ENCODE results near the gene TGFB1.
"Not testable (repeated sequence)": the region's sequence is repeated elsewhere in the genome, so short reads cannot be mapped to it uniquely, and the experiment has no call there.

Gene TGFB1

GRCh38 chr19:41353466-41354342 lies at the start of gene TGFB1:
TGFB1 (minus strand) TSS chr19:41353922; CDS start chr19:41353044, 878 bp downstream.
- DNase-seq: no peak

GRCh38 chr19:41402010-41402409 lies 48.3 kb upstream of the TGFB1 start:
- no peak for DNase-seq

- DNase-seq: no peak
Measured at GRCh38 chr19:41401483-41401882, 47.8 kb upstream of the TGFB1 start.

- DNase-seq: no peak
Measured at GRCh38 chr19:41399525-41399924, 45.8 kb upstream of the TGFB1 start.

GRCh38 chr19:41399091-41399490 lies 45.4 kb upstream of the TGFB1 start:
- DNase-seq: no peak

- no peak for DNase-seq
Measured at GRCh38 chr19:41398598-41398997, 44.9 kb upstream of the TGFB1 start.

GRCh38 chr19:41398050-41398418 lies 44.3 kb upstream of the TGFB1 start:
- no peak for DNase-seq

GRCh38 chr19:41397086-41398049 lies 43.6 kb upstream of the TGFB1 start, which contains the start of the genes BCKDHA and EXOSC5:
BCKDHA (plus strand) TSS chr19:41397818; CDS start chr19:41397828, 10 bp downstream.
EXOSC5 (minus strand) TSS chr19:41397359; CDS start chr19:41397328, 31 bp downstream.
- DNase-seq: peak; percentile 94

GRCh38 chr19:41395355-41395754 lies 41.6 kb upstream of the TGFB1 start:
- DNase-seq: no peak

- no peak for DNase-seq
Measured at GRCh38 chr19:41392775-41393174, 39.1 kb upstream of the TGFB1 start.

- DNase-seq: no peak
Measured at GRCh38 chr19:41391618-41392017, 37.9 kb upstream of the TGFB1 start.

- no peak for DNase-seq
Measured at GRCh38 chr19:41386442-41386841, 32.7 kb upstream of the TGFB1 start.

GRCh38 chr19:41384351-41384750 lies 30.6 kb upstream of the TGFB1 start:
- DNase-seq: no peak

GRCh38 chr19:41381536-41381935 lies 27.8 kb upstream of the TGFB1 start:
- DNase-seq: not testable (repeated sequence)

- no peak for DNase-seq
Measured at GRCh38 chr19:41377977-41378709, 24.4 kb upstream of the TGFB1 start.

- no peak for DNase-seq
Measured at GRCh38 chr19:41376998-41377365, 23.3 kb upstream of the TGFB1 start.

- no peak for DNase-seq
Measured at GRCh38 chr19:41376241-41376997, 22.7 kb upstream of the TGFB1 start, which contains the start of gene TMEM91. TMEM91 (plus strand) TSS chr19:41376533; CDS start chr19:41378310, 1,777 bp downstream.

GRCh38 chr19:41373993-41374392 lies 20.3 kb upstream of the TGFB1 start:
- DNase-seq: peak; percentile 78

GRCh38 chr19:41372501-41372900 lies 18.8 kb upstream of the TGFB1 start:
- no peak for DNase-seq

- no peak for DNase-seq
Measured at GRCh38 chr19:41371541-41371940, 17.8 kb upstream of the TGFB1 start.

GRCh38 chr19:41371119-41371518 lies 17.4 kb upstream of the TGFB1 start:
- not testable (repeated sequence) for DNase-seq

GRCh38 chr19:41369769-41370168 lies 16.0 kb upstream of the TGFB1 start:
- no peak for DNase-seq

Measured in NCI-H2107 (cell line).